GM18861 (cell line): ENCODE results near the gene SGIP1.

Source experiments
- ATAC-seq: cut with Tn5 transposase; IDR thresholded peaks from one replicate; pipeline ENCODE4 v1.9.1; 2021; ENCODE audit not compliant: unreplicated experiment

Gene SGIP1

DNA sequence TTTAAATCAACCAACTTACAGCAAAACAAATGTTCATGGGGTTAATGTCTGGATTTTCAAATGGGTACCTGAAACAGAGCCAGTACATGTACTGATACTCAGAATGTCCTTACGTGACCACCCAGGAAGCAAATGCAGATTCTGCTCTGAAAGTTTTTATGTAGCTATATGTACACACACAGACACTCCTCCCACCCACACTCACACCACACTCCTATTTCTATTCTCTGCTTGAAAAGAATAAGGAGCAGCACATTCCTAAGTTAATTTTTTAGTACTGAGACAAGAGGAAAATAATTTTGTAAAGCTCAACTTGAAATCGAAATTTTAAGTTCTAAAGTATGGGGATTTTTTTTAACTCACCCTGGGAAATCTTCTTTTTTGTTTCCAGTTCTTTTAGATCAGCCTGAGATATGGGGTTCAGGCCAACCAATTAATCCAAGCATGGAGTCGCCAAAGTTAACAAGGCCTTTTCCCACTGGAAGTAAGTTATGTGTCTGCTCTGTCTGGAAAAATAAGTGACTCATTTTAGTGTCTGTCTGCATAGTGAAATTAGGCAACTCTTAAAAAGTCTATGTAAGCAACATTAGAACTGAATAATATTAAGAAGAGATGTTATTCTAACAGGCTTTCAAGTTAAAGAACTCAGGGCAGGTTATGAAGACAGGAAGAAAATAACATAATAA is 142.8 kb downstream of the SGIP1 start:
- ATAC-seq, result no peak

DNA sequence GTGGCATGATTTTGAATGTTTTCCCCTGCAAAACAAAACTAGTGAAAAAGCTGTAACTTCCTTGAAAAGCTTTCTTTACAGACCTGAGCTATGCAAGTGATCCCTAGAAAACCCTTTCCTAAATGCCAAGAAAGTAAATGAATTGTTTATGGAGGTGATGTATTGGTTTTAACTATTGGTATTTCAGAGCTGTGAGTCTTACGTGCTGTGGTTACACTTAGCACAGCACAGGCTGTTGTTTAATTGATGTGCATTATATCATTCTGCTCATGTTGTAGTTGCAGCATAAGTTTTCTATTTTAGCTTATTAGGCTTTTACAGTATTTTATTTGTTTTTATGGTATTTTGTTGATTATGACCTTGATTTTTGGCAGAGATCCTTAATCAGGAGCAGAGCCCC is 144.2 kb downstream of the SGIP1 start:
- ATAC-seq, result no peak

DNA sequence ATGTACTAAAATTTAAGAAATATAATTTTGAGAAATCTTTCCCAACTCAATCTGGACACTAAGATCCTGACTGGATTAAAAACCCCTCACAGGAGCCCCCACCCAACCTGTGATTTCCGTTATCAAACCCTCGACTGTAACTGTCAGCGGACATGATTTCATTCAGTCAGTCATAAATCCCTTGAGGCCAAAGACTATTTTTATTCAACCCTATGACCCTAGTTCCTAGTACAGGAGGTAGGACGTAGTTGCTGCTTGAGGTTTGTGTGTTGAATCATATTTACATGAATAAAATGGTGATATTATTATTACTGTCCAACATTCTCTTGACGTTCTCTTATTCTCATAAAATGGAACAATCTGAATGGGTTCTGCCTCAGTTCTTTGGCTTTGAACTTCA is 145.2 kb downstream of the SGIP1 start:
- no peak for ATAC-seq

DNA sequence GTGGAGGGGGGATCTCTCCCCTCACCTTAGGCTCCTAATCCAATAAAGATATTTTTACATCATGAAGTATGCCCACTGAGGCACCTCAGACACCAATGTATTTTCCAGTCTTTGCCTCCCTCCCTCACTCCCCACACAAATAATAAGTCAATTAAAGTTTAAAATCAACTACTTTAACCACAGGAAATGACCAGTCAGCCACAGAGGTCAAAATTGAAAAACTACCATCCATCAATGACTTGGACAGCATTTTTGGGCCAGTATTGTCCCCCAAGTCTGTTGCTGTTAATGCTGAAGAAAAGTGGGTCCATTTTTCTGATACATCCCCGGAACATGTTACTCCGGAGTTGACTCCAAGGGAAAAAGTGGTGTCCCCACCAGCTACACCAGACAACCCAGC is 147.7 kb downstream of the SGIP1 start:
- no peak for ATAC-seq

DNA sequence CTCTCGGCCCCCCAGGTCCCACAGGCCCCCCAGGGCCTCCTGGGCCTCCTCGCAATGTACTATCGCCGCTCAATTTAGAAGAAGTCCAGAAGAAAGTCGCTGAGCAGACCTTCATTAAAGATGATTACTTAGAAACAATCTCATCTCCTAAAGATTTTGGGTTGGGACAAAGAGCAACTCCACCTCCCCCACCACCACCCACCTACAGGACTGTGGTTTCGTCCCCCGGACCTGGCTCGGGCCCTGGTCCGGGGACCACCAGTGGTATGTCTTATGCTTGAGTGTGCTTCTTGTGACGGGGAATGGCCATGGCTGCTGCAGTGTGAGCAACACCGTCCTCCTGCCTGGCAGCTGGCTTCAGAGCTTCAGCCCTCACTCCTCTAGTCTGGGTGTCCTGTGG is 148.2 kb downstream of the SGIP1 start:
- ATAC-seq, result no peak

DNA sequence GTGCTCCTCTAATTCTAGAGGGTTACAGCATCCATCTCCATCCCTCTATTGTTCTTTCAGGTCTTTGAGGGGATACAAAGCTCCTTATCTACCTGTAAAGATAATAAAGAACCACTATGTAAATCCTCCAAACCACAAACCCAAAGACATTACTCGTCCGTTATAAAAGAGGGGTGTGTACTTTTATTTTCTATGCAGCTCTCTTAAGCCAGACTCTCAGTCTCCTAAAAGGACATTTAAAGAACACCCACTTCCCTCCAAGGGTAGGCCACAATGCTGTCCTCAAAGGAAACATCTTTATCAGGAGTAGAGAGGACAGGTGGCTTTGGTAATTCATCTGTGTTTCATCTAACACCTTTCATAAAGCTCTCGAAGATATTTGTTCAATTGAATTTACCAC is 150.4 kb downstream of the SGIP1 start:
- ATAC-seq, result no peak

DNA sequence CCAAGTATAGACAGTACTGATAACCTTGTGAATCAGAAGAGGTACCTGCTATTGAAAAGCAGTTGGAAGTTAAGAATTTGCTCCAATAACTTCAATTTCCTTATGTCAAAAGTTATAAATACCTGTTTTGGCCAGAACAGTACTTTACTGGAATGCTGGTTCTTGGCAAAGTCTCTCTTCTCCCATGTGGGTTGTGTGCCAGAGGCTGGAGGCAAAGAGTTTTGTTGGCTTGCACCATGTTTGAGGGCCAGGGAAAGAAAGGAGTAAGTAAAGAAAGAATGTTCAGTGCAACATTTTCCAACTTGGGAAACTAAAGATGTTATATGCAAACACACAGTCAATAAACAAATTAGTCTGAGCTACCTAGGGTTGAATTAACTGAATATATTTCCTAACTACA is 151.3 kb downstream of the SGIP1 start:
- no peak for ATAC-seq

DNA sequence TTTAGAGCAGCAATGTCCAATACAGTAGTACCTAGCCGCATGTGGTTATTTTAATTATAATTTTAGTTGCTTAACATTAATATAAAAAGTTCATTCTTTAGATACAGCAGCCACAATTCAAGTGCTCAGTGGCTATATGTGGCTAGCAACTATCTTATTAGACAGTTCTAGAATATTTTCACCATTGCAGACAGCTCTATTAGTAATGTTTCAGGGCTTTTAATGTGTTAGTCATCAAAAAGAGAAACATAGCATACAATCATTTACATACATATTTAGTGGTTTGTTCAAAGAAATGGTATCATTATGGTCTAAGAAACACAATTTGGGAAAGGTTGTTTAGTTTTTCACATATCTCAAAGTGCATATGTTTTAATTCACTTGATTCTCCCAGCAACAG is 151.7 kb downstream of the SGIP1 start:
- ATAC-seq, result no peak

DNA sequence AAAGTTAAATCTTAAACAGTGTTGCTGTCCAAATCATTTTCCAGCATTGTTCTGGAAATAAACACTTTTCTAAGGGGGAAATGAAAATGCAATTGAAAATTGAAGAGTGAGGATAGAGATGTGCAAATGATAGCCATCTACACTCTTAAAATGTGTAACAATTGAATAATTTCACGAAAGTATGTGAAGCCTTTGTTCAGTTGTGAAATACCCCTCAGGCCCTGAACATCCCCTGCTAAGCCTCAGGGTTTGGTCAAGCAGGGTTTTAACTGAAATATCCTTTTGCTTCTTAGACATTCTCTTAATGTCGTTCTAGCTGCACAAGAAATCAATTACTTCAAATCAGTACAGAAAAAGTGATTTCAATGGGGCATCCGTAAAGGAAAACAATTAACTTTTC is 152.5 kb downstream of the SGIP1 start:
- ATAC-seq, result no peak

DNA sequence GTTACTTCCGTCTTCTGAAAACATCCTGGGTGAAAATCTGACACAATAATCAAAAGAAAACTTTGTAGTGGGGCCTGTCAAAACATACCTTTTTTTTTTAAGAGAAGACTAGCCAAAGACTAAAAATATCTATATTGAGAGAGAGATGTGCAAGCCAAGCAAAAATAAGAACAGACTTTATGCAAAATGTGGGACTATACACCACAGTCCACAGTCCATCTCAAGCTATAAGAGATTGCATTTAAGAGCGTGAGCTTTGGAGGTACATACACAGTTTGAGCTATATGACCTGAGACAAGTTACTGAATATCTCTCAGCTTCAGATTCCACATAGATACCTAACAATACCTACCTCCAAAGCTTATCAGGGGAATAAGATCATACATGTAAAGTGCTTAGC is 153.4 kb downstream of the SGIP1 start:
- no peak for ATAC-seq

DNA sequence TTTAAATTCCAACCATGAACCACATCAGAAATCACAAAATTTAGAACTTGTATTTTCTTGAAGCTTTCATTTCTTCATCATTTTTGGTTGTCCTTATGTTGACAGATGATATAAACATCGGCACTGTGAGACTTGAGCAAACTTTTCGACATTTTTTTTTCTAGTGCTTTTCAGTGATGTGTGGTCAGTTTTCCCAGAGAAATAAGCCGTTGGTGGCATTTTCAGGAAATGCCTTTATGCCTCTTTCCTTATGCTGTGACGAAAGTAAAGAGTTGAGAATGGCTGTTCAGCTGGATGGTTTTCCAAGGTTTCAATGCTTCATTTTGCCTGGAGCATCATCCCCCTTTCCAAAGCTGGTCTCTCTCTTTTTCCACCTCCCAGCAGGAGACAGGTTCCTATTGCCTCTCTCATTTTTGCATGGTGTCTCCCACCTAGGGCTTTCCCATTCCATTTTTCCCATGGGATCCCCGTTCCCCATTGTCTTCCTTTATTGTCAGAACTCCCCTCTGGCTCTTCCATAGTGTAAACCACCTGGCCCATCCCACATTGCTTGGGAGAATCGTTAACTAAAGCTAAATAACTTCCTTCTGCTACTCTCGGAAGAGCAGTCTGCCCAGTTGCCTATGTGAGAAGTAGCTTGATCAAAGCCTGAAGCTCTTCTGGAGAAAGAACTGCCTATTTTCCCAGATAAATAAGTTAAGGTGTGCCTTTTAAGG is 156.9 kb downstream of the SGIP1 start:
- no peak for ATAC-seq

DNA sequence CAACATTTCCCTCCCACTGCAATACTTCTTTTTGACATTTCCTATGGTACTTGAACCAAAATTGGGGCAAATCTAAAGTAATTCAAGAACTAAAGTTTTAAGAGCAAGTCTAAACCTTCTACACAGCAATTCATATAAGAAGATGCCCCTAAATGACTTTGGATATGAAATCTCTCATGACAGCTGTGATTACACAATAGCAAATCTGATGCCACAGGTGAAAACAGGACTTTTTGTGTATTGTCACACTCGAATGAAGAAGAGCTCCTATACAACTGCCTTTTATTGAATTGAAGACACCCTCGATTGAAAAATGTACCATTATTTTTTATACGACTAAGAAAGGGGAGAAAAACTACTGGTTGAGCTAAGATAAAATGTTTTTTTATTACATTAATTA is 158.7 kb downstream of the SGIP1 start:
- no peak for ATAC-seq

DNA sequence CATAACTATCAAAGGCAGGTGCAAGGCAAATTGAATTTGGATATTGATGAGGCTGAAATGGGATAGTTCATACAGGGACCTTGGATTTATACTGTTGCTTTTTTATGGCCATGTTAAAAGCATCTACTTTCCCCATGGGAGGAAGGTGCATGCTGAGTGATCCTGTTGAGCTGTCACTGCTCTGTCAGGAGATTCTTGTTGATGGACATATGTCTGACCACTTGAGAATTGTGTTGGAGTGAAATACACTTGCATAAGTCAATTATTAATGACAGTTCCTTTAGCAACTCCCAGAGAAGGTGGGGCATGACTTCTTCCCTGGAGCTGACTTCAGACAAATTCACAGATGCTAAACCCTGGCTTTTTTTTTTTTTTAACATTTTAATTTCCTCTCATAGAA is 159.9 kb downstream of the SGIP1 start:
- no peak for ATAC-seq

DNA sequence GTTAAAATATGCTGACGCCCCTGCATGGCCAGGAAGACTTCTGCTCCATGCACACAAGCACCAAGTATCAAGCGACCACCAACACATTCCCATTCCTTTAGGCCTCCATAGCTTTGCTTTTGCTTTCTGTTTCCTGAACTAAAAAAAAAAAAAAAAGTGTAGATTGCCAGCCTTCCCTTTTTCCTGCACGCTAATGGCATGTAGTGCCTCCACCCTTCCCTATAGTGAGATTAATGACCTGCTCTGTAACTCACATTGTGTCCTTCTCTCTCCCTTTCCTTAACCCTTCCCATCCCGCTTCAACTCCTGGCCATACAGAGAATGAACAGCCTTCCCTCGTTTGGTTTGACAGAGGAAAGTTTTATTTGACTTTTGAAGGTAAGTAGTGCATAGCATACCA is 161.2 kb downstream of the SGIP1 start:
- no peak for ATAC-seq

DNA sequence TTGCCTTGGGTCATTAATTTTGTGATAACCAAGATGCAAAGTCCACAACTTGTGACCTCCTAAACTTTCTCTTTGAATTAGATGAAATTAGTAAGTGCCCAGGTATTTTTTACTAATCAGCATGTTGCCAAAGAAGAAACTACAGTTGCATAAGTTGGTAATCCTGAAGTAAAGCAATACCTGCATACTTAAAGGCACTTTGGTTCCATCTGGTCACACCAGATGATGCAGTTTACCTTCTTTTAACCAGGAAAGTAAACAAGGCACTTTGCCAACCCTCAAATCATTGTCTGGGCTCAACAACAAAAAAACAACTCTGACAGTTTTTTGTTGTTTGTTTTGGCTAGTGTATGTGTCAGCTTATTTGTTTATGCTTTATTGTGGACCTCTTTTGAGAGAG is 162.8 kb downstream of the SGIP1 start:
- no peak for ATAC-seq

DNA sequence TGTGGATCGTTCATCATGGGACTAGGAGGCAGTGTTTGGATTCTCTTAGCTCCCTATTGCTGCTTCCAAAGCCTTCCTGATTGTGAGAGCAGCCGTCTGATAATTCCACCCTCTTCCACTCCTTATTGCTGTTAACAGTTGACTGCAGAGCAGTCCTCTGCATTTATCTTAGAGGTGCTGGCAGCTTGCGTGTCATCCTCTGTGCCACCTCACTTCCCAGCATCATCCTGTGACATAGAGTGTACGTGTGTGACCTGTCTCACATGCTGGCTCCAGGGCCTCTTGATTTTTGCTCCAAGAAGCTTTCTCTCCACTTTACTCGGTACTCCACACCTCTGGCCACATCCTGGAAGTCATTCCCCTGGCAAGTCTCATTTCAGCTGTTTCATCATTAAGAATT is 165.3 kb downstream of the SGIP1 start:
- ATAC-seq, result no peak

DNA sequence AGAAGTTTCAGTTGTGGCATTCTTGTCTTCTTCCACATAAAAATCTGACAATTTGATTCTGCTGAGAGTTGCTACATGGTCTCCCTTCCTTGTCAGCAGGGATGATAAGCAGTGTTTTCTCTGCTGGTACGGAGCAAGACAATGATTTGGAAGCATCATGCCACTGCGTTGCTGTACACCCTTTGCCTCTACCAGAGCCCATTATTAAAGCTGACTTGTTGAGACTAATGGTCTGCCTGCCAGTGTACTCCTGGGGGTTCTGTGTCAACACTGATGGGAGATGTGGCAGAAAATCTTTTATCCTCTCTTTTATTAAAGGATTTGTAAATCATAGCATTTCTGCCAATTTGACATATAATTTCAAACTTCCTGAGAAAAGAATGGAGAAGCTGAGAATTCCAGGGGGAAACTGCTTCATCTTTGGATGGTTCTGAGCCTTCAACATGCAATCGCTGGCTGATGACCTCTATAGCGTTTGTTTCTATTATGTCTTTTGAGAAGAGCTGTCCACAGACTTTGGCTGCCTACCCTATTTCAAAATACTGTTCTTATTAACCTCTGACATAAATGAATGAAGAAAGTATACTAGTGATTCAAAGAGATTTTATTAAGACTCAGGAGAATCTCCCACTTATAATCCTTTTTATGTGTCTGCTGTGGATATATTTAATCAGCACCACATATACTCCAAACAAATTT is 170.4 kb downstream of the SGIP1 start:
- no peak for ATAC-seq

DNA sequence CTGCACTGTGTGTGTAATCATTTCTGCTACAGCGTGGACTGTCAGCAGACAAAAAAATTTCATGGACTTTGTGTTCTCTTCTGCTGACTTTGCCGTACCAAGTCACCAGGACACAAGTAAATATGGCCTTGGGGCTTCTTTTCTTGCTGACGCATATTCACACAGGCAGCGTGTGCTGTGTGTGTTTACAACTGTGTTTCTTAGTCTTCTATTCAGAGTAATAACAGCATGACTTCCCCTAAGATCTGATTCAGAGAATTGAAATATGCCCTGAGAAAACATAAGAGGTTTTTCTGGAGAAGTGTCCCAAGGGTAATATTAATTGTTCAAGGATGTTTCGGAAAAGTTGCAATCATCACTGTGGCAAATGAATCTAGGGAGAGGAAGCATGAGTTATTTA is 171.2 kb downstream of the SGIP1 start:
- ATAC-seq, result no peak

DNA sequence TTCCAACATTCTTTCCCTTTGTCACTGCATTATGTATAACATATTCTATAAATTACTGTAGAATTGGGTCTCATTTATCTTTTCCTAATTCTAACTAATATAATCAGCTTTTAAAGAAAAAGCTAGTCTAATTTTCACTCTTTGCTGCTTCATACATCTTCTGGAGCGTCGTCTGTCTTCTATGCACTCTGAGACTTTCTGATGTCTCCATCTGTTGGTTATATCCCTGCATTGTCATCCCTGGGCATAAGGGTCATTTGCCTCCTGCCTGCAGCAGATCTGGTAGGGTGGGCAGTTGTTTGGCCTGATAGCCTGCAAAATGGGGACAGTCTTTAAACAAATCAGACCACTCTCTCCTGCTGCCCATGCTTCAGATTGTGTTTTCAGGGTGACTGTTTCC is 177.5 kb downstream of the SGIP1 start:
- no peak for ATAC-seq

DNA sequence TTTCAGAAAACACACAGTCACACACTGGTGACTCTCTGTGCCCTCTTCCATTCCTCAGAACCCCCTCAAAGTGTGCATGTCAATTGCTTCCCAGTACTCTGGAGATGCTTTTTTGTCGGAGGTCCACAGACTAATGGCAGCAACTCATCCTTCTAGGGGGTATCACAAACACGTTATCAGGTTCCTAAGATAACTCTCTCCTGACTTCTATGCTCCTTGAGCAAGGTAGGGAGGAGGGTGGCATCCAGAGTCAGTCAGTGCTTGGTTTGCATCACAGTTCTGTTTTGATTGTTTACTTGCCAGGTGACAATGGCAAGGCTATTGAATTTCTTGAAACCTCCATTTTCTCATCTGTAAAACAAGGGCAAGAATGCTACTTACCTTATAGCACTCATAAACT is 178.9 kb downstream of the SGIP1 start:
- no peak for ATAC-seq

DNA sequence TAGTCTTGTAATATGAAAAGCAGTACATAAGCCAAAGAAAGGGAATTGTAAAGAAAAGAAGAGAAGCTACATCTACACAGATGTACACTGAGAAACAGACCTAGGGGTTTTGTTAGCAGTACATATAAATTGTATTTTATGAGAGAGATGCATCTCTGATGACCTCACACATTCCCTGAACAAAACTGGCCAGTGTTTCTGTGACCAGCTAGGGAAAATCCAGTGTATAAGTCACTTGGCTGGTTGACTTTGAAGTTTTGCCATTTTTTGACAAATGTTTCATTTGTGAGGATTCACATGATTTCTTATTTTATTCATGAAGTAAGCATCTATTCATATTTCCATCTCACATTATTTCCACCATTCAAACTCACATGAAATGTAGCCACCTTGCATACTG is 190.0 kb downstream of the SGIP1 start:
- ATAC-seq, result no peak

DNA sequence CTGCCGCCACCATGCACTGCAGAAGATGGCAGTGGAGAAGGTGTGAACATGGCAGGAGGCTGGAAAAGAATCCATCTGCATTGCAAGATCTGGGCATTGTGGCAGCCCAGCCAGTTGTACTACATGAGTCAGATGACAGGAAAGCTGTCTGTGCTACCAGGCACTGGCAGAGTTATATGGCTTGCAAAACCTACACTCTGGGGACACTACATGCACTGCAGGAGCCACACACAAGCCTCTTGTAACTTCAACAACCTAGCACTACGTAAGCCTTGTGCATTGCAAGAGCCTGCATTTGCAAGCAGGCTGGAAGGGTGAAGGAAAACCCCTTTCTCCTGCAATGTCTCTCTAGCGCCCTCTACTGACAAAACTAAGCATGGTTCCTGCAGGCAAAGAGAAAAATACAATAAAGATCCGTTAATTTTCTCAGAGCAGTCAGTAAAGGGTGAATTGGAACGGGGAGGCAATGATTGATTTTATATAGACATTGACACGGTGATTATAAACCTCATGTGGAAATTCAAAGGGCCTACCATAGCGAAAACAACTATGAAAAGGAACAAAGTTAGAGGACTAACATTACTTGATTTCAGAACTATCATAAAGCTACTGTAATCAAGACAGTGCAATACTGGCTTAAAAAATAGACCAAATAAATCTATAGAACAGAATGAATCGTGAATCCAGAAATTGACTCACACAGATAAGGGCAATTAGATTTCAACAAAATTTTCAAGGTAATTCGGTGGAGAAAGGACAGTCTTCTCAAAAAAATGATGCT is 192.1 kb downstream of the SGIP1 start:
- peak; percentile 72 for ATAC-seq
